Small intestine (tissue), 7 donors: ENCODE results near the gene ANKRD42. TPM values are rescaled to one million over a fixed set of nuclear protein-coding genes. Genes with fewer than 3 reads are reported as not detected.
"Not testable (repeated sequence)": the region's sequence is repeated elsewhere in the genome, so short reads cannot be mapped to it uniquely, and the experiment has no call there.

Experiments
- DNase-seq, 2 donors: peaks; one replicate each; pipeline versions ENCODE4 v3.0.0 to v3.0.0-alpha.2; 2013
- FAIRE-seq: peaks from 2 replicates; lab custom pipeline; 2012; peaks lifted over from hg19 to GRCh38; lab: Jason Lieb, UNC
- H3K27ac ChIP-seq, 3 donors: one replicate each; pipeline ENCODE4 v1.5.1; 2013; ENCODE audit warnings: low read length in 2 of 3, mild to moderate bottlenecking in 2 of 3, control low read depth in 1 of 3, inconsistent platforms in 1 of 3, low read depth in 1 of 3, moderate library complexity in 1 of 3
- H3K27me3 ChIP-seq, 3 donors: one replicate each; pipeline ENCODE4 v1.6.1; 2013; ENCODE audit warnings: low read length in 3 of 3, inconsistent platforms in 1 of 3; ENCODE audit not compliant: control insufficient read depth in 3 of 3, insufficient read depth in 3 of 3
- H3K36me3 ChIP-seq, 3 donors: one replicate each; pipeline ENCODE4 v1.6.1; 2013; ENCODE audit warnings: low read length in 3 of 3, inconsistent platforms in 1 of 3, low read depth in 1 of 3, mild to moderate bottlenecking in 1 of 3, moderate library complexity in 1 of 3; ENCODE audit not compliant: control insufficient read depth in 3 of 3, insufficient read depth in 2 of 3
- H3K4me1 ChIP-seq, 3 donors: one replicate each; pipeline ENCODE4 v1.6.1; 2013; ENCODE audit warnings: low read length in 2 of 3, inconsistent platforms in 1 of 3, low read depth in 1 of 3, mild to moderate bottlenecking in 1 of 3, moderate library complexity in 1 of 3; ENCODE audit not compliant: control insufficient read depth in 3 of 3, insufficient read depth in 2 of 3
- H3K4me3 ChIP-seq, 3 donors: one replicate each; pipeline ENCODE4 v1.5.1; 2013; ENCODE audit warnings: low read length in 3 of 3, control low read depth in 1 of 3, inconsistent platforms in 1 of 3, low read depth in 1 of 3, mild to moderate bottlenecking in 1 of 3, moderate library complexity in 1 of 3
- H3K9me3 ChIP-seq, 2 donors: one replicate each; pipeline ENCODE4 v1.6.1; 2013; ENCODE audit warnings: low read depth in 1 of 2, low read length in 1 of 2; ENCODE audit not compliant: control insufficient read depth in 2 of 2, insufficient read depth in 1 of 2
- WGBS, 3 donors: extraction: QIAGEN DNeasy Blood & Tissue Kit; methylation state at CpG; one replicate each; pipeline ENCODE4 v1.1.7; 2013; 5-methylcytosine and 5-hydroxymethylcytosine counted together
- polyA plus RNA-seq, 4 donors: library from polyadenylated mRNA; stranded (reverse) in 3 of 4; unstranded in 1 of 4; fragments of 200-250 nt in 3 of 4; fragments of 120-200 nt in 1 of 4; gene quantifications; one replicate each; pipeline versions ENCODE4 v1.2.1 to v1.2.3, GENCODE V29; 2013
- donor health status: healthy with polysubstance abuse.
- donor health status: control.
- donor health status: control.
- donor health status: Bipolar disorder and iron deficiency.
- donor health status: healthy.

The ANKRD42 gene
- polyA plus RNA-seq, 4 donors = 4.3 to 9.1 (median 5.2) TPM

DNA sequence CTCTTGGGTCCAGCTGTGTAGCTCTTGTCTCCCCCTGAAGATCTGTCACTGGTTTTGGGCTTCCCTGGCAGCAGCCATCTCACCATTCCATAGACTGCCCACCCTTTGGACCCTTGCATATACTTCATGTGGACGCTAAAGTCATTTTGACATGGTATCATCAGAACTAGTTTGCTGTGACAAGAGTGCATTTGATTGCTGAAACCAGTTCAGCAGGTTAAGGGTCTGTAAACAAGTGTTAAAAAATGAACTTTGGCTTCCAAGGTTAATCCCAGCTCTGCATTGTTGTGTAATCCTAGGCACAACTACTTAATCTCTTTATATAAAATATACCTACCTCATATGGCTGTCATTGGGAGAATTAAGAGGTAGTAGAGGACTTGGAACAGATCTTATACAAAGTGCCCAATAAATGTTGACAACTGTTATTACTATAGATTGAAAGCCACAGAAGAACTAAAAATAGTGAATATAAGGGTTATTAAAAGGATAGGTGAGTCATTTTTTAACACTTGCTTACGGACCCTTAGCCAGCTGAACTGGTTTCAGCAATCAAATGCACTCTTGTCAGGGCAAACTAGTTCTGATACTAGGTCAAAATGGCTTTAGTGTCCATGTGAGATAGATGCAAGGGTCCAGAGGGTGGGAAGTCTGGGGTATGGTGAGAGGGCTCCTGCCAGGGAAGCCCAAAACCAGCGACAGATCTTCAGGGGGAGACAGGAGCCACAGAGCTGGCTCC lies 63.3 kb downstream of the ANKRD42 start:
- peak; percentile 65 to 88 for DNase-seq
- peaks cover 0 to 27% (median 3%) of the 10 kb centered on the region in 3 donors for H3K4me1 ChIP-seq
- H3K4me3 ChIP-seq = no peak overlapping the region
- peaks cover 0 to 7% (median 2%) of the 10 kb centered on the region in 3 donors for H3K36me3 ChIP-seq
- FAIRE-seq = no peak
- peak overlapping the region in 2 of 3 donors; percentile 0 to 4 for H3K27ac ChIP-seq
- no peaks in the 10 kb centered on the region for H3K27me3 ChIP-seq
- 35 to 51% (median 50%) methylated on average over 3 of the region's 3 CpGs for WGBS, 3 donors
- no peaks in the 10 kb centered on the region for H3K9me3 ChIP-seq

DNA sequence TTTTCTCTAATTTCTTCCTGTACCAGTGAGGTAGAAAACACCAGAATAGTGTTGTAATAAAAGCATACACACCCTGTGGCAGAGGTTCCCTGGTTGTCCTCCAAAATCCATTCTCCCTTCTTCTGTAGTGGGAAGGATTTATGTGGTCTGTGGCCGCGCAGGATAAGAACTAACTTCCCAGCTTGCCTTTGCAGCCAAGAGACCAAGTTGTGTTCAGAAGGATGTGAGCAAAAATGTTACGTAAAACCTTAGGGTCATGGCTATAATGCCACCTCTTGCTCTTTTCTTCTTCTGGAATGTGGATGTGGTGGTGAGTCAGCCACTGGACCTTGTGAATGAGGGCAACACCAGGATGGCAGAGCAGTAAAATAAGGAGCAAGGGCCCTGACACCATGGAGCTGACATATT lies 64.3 kb downstream of the ANKRD42 start:
- H3K27ac ChIP-seq = peak overlapping the region in 1 of 3 donors; percentile 25
- no peak overlapping the region for H3K4me3 ChIP-seq
- no peaks in the 10 kb centered on the region for H3K9me3 ChIP-seq
- H3K27me3 ChIP-seq = no peaks in the 10 kb centered on the region
- WGBS, 3 donors = 89 to 97% (median 92%) methylated on average over 3 of the region's 3 CpGs
- DNase-seq (peak; percentile 40 to 78), FAIRE-seq (no peak)
- peaks cover 0 to 27% (median 3%) of the 10 kb centered on the region in 3 donors for H3K4me1 ChIP-seq
- peaks cover 1 to 7% (median 2%) of the 10 kb centered on the region in 3 donors for H3K36me3 ChIP-seq

DNA sequence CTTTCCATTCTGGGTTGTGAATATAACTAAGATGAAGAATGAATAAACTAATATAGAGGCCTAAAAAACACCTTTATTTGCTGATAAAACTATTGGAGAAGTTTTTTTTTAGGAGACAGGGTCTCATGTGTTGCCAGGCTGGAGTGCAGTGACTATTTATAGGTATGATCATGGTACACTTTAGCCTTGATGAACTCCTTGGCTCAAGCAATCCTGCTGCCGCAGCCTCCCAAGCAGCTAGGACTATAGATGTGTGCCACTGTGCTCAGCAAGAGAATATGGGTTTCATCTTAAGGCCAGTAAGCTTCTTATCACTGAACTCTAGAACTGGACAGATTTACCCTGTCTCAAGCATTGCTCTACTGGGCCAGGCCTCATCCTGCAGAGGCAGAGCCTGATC lies 66.0 kb downstream of the ANKRD42 start:
- Histone ChIP-seq H3K36me3 (peaks cover 2 to 12% (median 2%) of the 10 kb centered on the region in 3 donors), H3K27me3 (no peaks in the 10 kb centered on the region), H3K4me1 (peaks cover 0 to 27% (median 3%) of the 10 kb centered on the region in 3 donors), H3K4me3 (no peak overlapping the region), H3K27ac (peak overlapping the region; percentile 4 to 39 (median 25)), H3K9me3 (no peaks in the 10 kb centered on the region)
- FAIRE-seq (no peak), DNase-seq (peak in 1 of 2 donors; percentile 16)
- 78 to 96% (median 80%) methylated on average over 1 of the region's 1 CpG for WGBS, 3 donors

DNA sequence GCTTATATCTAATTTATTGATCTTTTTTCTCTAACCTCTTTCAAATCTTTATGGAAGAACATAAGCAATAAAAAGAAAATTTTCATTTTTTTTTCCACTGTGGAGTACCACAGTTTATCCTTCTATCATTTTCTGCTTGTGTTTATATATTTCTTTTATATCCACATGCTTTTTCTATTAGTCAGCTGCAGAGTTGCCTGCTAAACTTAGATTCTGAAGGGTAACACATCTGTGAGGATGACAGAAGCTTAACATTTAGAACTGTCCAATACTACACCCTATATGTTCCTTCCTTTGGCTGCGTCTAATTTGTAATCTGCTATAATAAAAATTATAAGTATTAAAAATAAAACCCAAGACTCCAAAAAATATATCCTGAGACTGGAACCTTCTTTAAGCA lies 71.8 kb downstream of the ANKRD42 start:
- DNase-seq (no peak), FAIRE-seq (no peak)
- WGBS, 3 donors = 97 to 98% (median 98%) methylated on average over 1 of the region's 1 CpG
- peaks cover 2 to 13% (median 12%) of the 10 kb centered on the region in 3 donors for H3K36me3 ChIP-seq
- H3K9me3 ChIP-seq = no peaks in the 10 kb centered on the region
- H3K27me3 ChIP-seq = no peaks in the 10 kb centered on the region
- H3K27ac ChIP-seq = no peak overlapping the region
- no peak overlapping the region for H3K4me3 ChIP-seq
- H3K4me1 ChIP-seq = peaks cover 0 to 2% (median 0%) of the 10 kb centered on the region in 3 donors

DNA sequence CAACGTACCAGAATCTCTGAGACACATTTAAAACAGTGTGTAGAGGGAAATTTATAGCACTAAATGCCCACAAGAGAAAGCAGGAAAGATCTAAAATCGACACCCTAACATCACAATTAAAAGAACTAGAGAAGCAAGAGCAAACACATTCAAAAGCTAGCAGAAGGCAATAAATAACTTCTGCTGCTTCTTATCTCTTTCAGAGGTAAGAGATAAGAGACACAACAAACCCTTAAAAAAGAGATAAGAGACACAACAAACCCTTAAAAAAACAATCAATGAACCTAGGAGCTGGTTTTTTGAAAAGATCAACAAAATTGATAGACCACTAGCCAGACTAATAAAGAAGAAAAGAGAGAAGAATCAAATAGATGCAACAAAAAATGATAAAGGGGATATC lies 75.6 kb downstream of the ANKRD42 start:
- H3K9me3 ChIP-seq, H3K27me3 ChIP-seq, H3K27ac ChIP-seq, FAIRE-seq, H3K4me3 ChIP-seq, H3K4me1 ChIP-seq, DNase-seq: not testable (repeated sequence)
- H3K36me3 ChIP-seq = peaks cover 4 to 15% (median 12%) of the 10 kb centered on the region in 3 donors
- WGBS, 3 donors = 19 to 51% (median 29%) methylated on average over 2 of the region's 2 CpGs

DNA sequence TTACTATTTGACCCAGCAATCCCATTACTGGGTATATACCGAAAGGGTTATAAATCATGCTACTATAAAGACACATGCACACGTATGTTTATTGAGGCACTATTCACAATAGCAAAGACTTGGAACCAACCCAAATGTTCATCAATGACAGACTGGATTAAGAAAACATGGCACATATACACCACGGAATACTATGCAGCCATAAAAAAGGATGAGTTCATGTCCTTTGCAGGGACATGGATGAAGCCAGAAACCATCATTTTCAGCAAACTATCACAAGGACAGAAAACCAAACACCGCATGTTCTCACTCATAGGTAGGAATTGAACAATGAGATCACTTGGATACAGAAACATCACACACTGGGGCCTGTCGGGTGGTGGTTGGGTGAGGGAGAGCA lies 78.2 kb downstream of the ANKRD42 start:
- FAIRE-seq, H3K4me3 ChIP-seq: not testable (repeated sequence)
- WGBS, 3 donors = 95 to 98% (median 96%) methylated on average over 5 of the region's 5 CpGs

DNA sequence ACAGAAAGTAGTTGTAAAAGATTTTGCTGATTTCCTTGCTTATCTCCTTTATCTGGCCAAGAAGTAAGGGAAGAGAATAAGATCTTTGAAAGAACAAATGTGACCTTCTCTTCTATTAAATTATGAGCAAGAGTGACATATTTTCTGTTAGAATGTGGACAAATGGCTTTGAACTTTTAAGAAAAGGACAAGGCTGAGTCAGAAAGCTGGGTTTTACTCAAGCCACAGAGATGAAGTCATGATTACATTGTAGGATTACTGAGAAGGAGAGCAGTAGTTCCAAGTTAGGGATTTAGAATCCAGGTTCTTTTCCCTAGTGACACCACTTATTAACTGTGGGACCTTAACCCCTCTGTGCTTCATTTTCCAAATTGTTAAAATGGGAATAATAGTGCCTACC lies 79.1 kb downstream of the ANKRD42 start:
- H3K36me3 ChIP-seq = peaks cover 2 to 13% (median 8%) of the 10 kb centered on the region in 3 donors
- no peaks in the 10 kb centered on the region for H3K27me3 ChIP-seq
- peaks cover 0 to 2% of the 10 kb centered on the region in 2 donors for H3K9me3 ChIP-seq
- H3K4me1 ChIP-seq = no peaks in the 10 kb centered on the region
- H3K27ac ChIP-seq = no peak overlapping the region
- no peak for FAIRE-seq
- no peak for DNase-seq
- no peak overlapping the region for H3K4me3 ChIP-seq

More for the DNA sequence above, 78.2 kb downstream of the ANKRD42 start:
- H3K9me3 ChIP-seq, H3K27ac ChIP-seq, H3K27me3 ChIP-seq, H3K4me1 ChIP-seq, DNase-seq: not testable (repeated sequence)
- H3K36me3 ChIP-seq = peaks cover 2 to 11% (median 8%) of the 10 kb centered on the region in 3 donors

DNA sequence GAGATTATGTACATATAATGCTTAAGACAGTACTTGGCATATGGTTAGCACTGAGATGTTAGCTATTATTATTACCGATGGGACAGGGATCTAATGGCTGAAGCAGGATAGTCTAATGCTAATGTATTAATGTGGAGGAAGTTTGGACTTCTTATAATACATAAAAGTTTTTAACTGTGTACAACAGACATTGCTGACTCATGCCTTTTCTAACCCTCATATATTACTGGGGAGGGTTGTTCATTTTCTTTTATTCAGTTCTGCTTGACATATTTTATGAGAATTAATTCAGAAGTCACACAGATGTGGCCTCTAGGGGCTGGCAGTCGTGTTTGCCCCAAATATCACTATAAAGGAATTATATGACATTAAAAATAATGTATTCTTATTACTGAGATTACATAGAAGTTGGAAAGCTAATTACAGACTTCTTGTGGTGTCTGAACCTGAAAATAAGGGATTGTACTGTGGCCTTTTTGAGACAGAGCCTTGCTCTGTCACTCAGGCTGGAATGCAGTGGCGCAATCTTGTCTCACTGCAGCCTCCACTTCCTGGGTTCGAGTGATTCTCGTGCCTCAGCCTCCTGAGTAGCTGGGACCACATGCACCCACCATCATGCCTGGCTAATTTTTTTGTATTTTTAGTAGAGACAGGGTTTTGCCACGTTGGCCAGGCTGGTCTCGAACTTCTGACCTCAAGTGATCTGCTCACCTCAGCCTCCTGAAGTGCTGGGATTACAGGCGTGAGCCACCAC lies 82.6 kb downstream of the ANKRD42 start:
- no peak for FAIRE-seq
- Histone ChIP-seq H3K36me3 (peaks cover 2 to 14% (median 8%) of the 10 kb centered on the region in 3 donors), H3K4me3 (no peak overlapping the region), H3K9me3 (peaks cover 0 to 2% of the 10 kb centered on the region in 2 donors), H3K27me3 (no peaks in the 10 kb centered on the region), H3K27ac (no peak overlapping the region), H3K4me1 (no peaks in the 10 kb centered on the region)
- 90 to 93% (median 90%) methylated on average over 8 of the region's 8 CpGs for WGBS, 3 donors
- DNase-seq = no peak
